PFSK-1 (cell line): ENCODE results near the gene THBD.

Source experiments
- FOXP2 ChIP-seq: optimal IDR thresholded peaks from 2 replicates; pipeline ENCODE3; 2011; ENCODE audit warnings: borderline replicate concordance, control low read depth, inconsistent platforms; ENCODE audit not compliant: insufficient read depth; ENCODE audit errors: extremely low read length, extremely low read depth
- POLR2AphosphoS5 ChIP-seq: IDR thresholded peaks from 2 replicates; pipeline ENCODE4 v1.6.1; 2012; ENCODE audit warnings: low read depth, mild to moderate bottlenecking, control low read depth, low read length, moderate library complexity
- SIN3A ChIP-seq: IDR thresholded peaks from 2 replicates; pipeline ENCODE4 v1.6.1; 2012; ENCODE audit warnings: mild to moderate bottlenecking, low read length, moderate library complexity, borderline replicate concordance; ENCODE audit not compliant: insufficient read depth
- TAF1 ChIP-seq: IDR thresholded peaks from 2 replicates; pipeline ENCODE4 v1.6.1; 2012; ENCODE audit warnings: low read length, control low read depth, borderline replicate concordance; ENCODE audit not compliant: insufficient read depth
- TF ChIP-seq, protein P1 (sequence below), 2 experiments: IDR thresholded peaks; 2 replicates each; pipeline versions ENCODE4 v1.6.1 to v1.8.0; 2011 to 2012; ENCODE audit warnings: low read depth in 2 of 2, low read length in 2 of 2, control low read depth in 1 of 2, inconsistent platforms in 1 of 2, mild to moderate bottlenecking in 1 of 2, moderate library complexity in 1 of 2; ENCODE audit not compliant: insufficient read depth in 1 of 2

DNA sequence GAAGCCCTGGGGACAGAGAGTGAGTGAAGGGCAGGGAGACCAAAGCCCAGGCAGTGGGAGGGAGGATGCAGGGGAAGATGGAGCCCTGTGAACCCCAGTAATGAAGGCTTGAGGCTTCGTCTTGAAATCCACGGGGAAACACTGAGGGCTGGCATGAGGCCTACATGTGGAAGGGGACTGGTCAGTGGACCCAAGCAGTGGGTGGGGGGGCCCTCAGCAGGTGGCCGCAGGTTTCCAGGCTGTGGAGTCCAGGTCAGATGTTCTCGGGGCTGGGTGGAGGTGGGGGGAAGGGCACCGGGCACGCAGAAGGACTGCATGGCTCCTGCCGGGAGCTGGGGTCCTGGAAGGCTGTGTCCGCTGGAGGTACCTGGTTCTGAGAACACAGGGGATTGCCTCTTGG lies 39.4 kb upstream of the THBD start:
- no peak for TF ChIP-seq SIN3A
- TF ChIP-seq POLR2AphosphoS5 = no peak
- TF ChIP-seq, protein P1, sequence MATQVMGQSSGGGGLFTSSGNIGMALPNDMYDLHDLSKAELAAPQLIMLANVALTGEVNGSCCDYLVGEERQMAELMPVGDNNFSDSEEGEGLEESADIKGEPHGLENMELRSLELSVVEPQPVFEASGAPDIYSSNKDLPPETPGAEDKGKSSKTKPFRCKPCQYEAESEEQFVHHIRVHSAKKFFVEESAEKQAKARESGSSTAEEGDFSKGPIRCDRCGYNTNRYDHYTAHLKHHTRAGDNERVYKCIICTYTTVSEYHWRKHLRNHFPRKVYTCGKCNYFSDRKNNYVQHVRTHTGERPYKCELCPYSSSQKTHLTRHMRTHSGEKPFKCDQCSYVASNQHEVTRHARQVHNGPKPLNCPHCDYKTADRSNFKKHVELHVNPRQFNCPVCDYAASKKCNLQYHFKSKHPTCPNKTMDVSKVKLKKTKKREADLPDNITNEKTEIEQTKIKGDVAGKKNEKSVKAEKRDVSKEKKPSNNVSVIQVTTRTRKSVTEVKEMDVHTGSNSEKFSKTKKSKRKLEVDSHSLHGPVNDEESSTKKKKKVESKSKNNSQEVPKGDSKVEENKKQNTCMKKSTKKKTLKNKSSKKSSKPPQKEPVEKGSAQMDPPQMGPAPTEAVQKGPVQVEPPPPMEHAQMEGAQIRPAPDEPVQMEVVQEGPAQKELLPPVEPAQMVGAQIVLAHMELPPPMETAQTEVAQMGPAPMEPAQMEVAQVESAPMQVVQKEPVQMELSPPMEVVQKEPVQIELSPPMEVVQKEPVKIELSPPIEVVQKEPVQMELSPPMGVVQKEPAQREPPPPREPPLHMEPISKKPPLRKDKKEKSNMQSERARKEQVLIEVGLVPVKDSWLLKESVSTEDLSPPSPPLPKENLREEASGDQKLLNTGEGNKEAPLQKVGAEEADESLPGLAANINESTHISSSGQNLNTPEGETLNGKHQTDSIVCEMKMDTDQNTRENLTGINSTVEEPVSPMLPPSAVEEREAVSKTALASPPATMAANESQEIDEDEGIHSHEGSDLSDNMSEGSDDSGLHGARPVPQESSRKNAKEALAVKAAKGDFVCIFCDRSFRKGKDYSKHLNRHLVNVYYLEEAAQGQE (IDR thresholded peaks at IDR 0.05; ENCODE audit: insufficient read depth in 1 of 2, low read depth in 2 of 2, low read length in 2 of 2) = no peak
- no peak for TF ChIP-seq TAF1
- TF ChIP-seq FOXP2 = no peak
